Measurements from ENCODE around the gene C10orf71. TPM values are rescaled to one million over a fixed set of nuclear protein-coding genes. Genes with fewer than 3 reads are reported as not detected.
A peak's percentile ranks its signal among the peaks of the same experiment; 100 is the strongest.

Gene C10orf71
- not detected in 2 replicates for total RNA-seq

DNA sequence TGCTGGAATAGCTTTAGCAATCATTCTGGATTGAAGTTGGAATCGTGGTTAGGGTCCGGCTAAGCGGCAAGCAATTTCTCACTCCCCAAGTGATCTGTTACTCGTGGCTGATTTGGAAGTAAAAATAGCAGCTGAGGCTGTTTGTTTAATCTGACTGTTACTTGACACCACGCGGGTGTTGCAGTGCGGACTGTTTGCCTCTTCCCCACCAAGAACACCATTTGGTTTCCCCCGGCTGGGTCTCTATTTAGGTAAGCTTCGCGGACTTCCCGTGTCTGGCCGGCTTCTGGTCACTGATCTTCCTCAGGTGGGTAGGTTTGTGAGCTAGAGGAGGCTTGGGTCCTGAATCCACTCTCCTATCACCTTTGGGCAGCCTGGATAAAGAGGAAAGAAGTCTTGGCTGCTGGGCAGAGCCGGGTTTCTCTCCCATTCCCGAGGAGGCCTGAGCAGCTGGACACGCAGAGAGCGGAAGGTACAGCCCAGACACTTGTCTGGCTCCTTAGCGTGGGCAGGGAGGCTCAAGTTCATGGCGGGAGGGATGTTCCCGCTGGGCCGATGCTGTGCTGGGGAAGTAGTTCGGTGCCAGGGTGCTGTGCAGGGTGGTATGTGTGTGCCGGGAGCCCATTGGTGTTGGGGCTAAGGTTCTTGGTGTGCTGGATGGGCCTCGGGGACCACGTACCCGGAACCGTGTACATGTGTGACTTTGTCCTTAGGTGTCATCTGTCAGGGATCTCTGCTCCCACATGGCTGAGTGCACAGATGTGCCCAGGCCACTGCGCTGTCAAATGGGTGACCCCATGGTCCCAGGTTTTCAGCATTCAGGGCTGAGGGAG lies at the start of gene C10orf71:
C10orf71 (plus strand) TSS at position 188 of the 833 bp plus-strand sequence. CDS start 23,376 bp downstream, outside the sequence.
- TF ChIP-seq, protein P1, sequence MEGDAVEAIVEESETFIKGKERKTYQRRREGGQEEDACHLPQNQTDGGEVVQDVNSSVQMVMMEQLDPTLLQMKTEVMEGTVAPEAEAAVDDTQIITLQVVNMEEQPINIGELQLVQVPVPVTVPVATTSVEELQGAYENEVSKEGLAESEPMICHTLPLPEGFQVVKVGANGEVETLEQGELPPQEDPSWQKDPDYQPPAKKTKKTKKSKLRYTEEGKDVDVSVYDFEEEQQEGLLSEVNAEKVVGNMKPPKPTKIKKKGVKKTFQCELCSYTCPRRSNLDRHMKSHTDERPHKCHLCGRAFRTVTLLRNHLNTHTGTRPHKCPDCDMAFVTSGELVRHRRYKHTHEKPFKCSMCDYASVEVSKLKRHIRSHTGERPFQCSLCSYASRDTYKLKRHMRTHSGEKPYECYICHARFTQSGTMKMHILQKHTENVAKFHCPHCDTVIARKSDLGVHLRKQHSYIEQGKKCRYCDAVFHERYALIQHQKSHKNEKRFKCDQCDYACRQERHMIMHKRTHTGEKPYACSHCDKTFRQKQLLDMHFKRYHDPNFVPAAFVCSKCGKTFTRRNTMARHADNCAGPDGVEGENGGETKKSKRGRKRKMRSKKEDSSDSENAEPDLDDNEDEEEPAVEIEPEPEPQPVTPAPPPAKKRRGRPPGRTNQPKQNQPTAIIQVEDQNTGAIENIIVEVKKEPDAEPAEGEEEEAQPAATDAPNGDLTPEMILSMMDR (IDR thresholded peaks at IDR 0.05; ENCODE audit: insufficient read depth, low read depth, low read length) = no peak
- peak; percentile 7 for DNase-seq (ENCODE audit: low read depth)

GRCh38 chr10:49252313-49253034 lies 46.5 kb upstream of the C10orf71 start:
- DNase-seq (ENCODE audit: low read depth) = no peak
- TF ChIP-seq, protein P1 (IDR thresholded peaks at IDR 0.05; ENCODE audit: insufficient read depth, low read depth, low read length) = no peak
- no peak overlapping the region for H3K4me3 ChIP-seq (ENCODE audit: low read depth, low read length)

More for the DNA sequence above, at the start of gene C10orf71:
- no peak within 1 kb of the TSS for H3K4me3 ChIP-seq (ENCODE audit: low read depth, low read length)

DNA sequence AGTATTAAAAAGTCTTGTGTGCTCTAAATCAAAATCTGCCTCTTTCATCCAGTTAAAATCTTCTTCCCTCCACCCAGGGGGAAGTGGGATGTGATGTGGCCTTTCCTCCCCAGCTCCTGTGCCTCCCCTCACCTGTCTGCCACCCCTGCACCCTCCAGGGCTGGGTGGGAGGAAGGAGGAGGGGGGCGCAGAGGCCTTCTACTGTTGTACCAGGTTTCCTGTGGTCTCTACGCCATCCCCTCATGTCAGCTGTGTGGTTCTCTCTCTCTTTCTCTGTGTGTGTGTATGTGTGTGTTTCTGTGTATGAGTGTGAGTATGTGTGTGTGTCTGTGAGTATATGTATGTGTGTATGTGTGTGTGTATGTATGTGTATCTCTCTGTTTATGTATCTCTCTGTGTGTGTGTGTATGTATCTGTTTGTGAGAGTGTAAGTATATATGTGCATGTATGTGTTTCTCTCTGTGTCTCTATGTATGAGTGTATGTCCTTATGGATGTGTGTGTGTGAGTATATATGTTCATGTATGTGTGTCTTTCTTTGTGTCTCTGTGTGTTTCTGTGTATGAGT lies 45.5 kb upstream of the C10orf71 start:
- TF ChIP-seq, protein P1 (IDR thresholded peaks at IDR 0.05; ENCODE audit: insufficient read depth, low read depth, low read length) = no peak
- no peak for DNase-seq (ENCODE audit: low read depth)
- no peak overlapping the region for H3K4me3 ChIP-seq (ENCODE audit: low read depth, low read length)

GRCh38 chr10:49254150-49254549 lies 44.8 kb upstream of the C10orf71 start:
- TF ChIP-seq, protein P1 (IDR thresholded peaks at IDR 0.05; ENCODE audit: insufficient read depth, low read depth, low read length) = no peak
- H3K4me3 ChIP-seq (ENCODE audit: low read depth, low read length) = no peak overlapping the region
- DNase-seq (ENCODE audit: low read depth) = no peak

DNA sequence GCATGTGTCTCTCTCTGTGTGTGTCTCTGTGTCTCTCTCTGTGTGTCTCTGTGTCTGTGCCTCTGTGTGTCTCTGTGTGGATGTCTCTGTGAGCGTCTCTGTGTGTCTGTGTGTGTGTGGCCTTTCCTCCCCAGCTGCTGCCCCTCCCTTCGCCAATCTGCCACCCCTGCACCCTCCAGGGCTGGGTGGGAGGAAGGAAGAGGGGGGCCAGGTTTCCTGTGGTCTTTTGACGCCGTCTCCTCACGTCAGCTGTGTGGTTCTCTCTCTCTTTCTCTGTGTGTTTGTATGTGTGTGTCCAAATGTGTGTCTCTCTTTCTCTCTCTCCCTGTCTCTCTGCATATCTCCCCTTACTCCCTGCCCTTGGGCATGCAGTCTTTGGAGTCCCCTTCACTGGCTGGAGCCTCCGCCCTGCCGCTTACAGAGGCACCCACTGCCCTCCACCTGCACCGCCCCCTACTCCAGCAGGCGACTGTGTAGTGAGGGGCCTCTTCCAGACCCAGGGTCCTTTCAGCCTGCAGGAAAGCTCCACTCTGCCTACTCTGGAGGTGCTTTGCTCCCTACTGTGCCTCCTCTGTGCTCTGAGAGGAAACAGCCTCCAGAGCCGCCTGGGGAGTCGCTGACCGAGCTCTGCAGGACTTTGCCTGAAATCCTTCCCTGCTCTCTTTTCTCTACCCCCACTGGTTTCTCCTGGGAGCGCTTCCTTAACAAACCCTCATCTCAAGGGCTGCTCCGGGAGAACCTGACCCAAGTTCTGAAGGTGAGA lies 44.2 kb upstream of the C10orf71 start:
- TF ChIP-seq, protein P1 (IDR thresholded peaks at IDR 0.05; ENCODE audit: insufficient read depth, low read depth, low read length) = no peak

DNA sequence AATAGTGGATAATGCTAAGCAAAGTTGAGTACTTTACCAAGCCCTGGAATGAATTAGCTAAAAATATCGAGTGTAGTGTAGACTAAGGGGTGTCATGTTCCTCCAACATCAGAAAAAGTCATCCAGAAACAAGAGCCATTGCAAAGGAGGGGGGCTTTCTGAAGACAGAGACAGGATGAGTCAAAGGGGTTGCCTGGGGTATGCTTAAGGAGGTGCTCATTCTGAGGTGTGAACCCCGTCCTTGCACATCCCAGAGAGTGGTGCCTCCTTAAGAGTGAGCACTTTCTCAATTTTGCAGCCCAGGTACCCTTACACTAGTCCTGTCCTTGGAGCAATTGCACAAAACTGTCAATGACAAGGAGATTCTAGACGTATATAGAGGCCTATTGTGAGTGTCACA lies 43.1 kb upstream of the C10orf71 start:
- H3K4me3 ChIP-seq (ENCODE audit: low read depth, low read length) = no peak overlapping the region
- no peak for DNase-seq (ENCODE audit: low read depth)
- TF ChIP-seq, protein P1 (IDR thresholded peaks at IDR 0.05; ENCODE audit: insufficient read depth, low read depth, low read length) = no peak

More for the DNA sequence above, 44.2 kb upstream of the C10orf71 start:
- no peak overlapping the region for H3K4me3 ChIP-seq (ENCODE audit: low read depth, low read length)
- no peak for DNase-seq (ENCODE audit: low read depth)

Measured in fibroblast of villous mesenchyme (primary cell).